ENCODE measurements around the gene C2CD3. TPM values are rescaled to one million over a fixed set of nuclear protein-coding genes. Genes with fewer than 3 reads are reported as not detected.

Gene C2CD3
- total and polyA plus RNA-seq, 9 of the 15 experiments (the other 6 are each of a cell fraction or from before 2014, with no cell fraction given): 4.4 to 20.2 (median 15.4) TPM

DNA sequence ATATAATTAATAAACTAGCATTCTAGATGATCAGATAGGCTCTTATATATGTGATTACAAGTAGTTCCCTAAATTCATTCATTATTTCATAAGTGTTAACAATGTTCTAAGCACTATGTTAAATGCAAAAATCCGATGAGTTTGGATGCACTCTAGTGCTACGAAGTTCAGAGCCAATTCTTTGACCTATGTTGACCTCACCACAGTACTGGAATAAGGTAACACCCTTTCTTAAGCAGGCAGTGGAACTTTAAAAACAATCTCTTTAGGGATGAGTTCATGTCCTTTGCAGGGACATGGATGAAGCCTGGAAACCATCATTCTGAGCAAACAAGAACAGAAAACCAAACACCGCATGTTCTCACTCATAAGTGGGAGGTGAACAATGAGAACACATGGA, 93.6 kb downstream of the C2CD3 start:
- TF ChIP-seq NFIX (CRISPR knock-in tag; IDR thresholded peaks at IDR 0.05; ENCODE audit: low read depth): no peak
- TF ChIP-seq SMC3 (conservative IDR thresholded peaks at IDR 0.05; ENCODE audit: insufficient read depth, low read depth, low read length): no peak
- TF ChIP-seq POLR2H (tag; IDR thresholded peaks at IDR 0.05; ENCODE audit: low read depth): no peak
- TF ChIP-seq ETV6 (IDR thresholded peaks at IDR 0.05; ENCODE audit: borderline replicate concordance in 1 of 2, low read depth in 2 of 2, low read length in 1 of 2): no peak
- TF ChIP-seq ETV6 (CRISPR knock-in tag; IDR thresholded peaks at IDR 0.05; ENCODE audit: borderline replicate concordance): no peak
- no peak for TF ChIP-seq YY1 (IDR thresholded peaks at IDR 0.05; ENCODE audit: borderline replicate concordance in 1 of 3, control insufficient read depth in 1 of 3, extremely low read depth in 1 of 3, insufficient read depth in 3 of 3, insufficient read length in 1 of 3, insufficient replicate concordance in 2 of 3, low read depth in 1 of 3, low read length in 2 of 3)
- TF ChIP-seq MNT (conservative IDR thresholded peaks at IDR 0.05): no peak
- TF ChIP-seq, protein P1, sequence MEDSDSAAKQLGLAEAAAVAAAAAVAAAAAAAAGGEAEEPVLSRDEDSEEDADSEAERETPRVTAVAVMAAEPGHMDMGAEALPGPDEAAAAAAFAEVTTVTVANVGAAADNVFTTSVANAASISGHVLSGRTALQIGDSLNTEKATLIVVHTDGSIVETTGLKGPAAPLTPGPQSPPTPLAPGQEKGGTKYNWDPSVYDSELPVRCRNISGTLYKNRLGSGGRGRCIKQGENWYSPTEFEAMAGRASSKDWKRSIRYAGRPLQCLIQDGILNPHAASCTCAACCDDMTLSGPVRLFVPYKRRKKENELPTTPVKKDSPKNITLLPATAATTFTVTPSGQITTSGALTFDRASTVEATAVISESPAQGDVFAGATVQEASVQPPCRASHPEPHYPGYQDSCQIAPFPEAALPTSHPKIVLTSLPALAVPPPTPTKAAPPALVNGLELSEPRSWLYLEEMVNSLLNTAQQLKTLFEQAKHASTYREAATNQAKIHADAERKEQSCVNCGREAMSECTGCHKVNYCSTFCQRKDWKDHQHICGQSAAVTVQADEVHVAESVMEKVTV (CRISPR knock-in tag; IDR thresholded peaks at IDR 0.05): no peak
- no peak for TF ChIP-seq JUND (IDR thresholded peaks at IDR 0.05; ENCODE audit: borderline replicate concordance, low read depth, low read length)
- no peak for TF ChIP-seq JUND (tag; IDR thresholded peaks at IDR 0.05; ENCODE audit: borderline replicate concordance, low read depth, low read length)
- TF ChIP-seq BRCA1 (IDR thresholded peaks at IDR 0.05): no peak
- no peak for TF ChIP-seq BRCA1 (CRISPR knock-in tag; IDR thresholded peaks at IDR 0.05)
- no peak for TF ChIP-seq MTA1 (IDR thresholded peaks at IDR 0.05; ENCODE audit: borderline replicate concordance)
- TF ChIP-seq MCM2 (IDR thresholded peaks at IDR 0.05; ENCODE audit: low read depth): no peak
- H3K4me1 ChIP-seq (replicated peaks in 1 of 2; ENCODE audit: control insufficient read depth in 2 of 2, insufficient read depth in 2 of 2, low read length in 2 of 2): no peaks in the 10 kb centered on the region
- no peaks in the 10 kb centered on the region for H3K9me3 ChIP-seq (replicated peaks; ENCODE audit: control insufficient read depth, insufficient read depth, low read depth, low read length)
- FAIRE-seq (no peak), DNase-seq (ENCODE audit: extremely low read depth in 1 of 4, low spot score in 3 of 4) (no peak), ATAC-seq (no peak)
- H3K36me3 ChIP-seq (ENCODE audit: control insufficient read depth, insufficient read depth, low read length): peaks cover 34% of the 10 kb centered on the region; the same call in 2 of the 3 replicates
- no peaks in the 10 kb centered on the region for H3K79me2 ChIP-seq (ENCODE audit: control insufficient read depth, insufficient read depth, low read length)
- 60% methylated on average over 3 of the region's 3 CpGs for WGBS (ENCODE audit: insufficient coverage, low coverage, missing lambda C conversion rate)
- intact Hi-C loops (cut with micrococcal nuclease) (no loop called here), in situ Hi-C loops (cut with MboI) (no loop called here)
- H2AFZ ChIP-seq (ENCODE audit: low read depth, low read length): no peak overlapping the region
- H4K20me1 ChIP-seq (replicated peaks; ENCODE audit: control insufficient read depth, insufficient read depth, low read length): no peaks in the 10 kb centered on the region
- no peak overlapping the region for H3K4me3 ChIP-seq
- CTCF ChIA-PET (ENCODE audit: low intra/inter-chr PET ratio): no interaction called here
- no peak overlapping the region for H3K4me2 ChIP-seq (ENCODE audit: insufficient read depth, low read length)
- H3K9me1 ChIP-seq (ENCODE audit: control insufficient read depth, insufficient read depth, low read length): no peaks in the 10 kb centered on the region
- no peak overlapping the region for H3K27ac ChIP-seq (ENCODE audit: extremely low read depth, low read depth, low read length)
- no peaks in the 10 kb centered on the region for H3K27me3 ChIP-seq (ENCODE audit: control insufficient read depth in 2 of 2, insufficient read depth in 2 of 2, low read length in 2 of 2)
- POLR2A ChIA-PET: no interaction called here
- H3K9ac ChIP-seq (ENCODE audit: insufficient read depth in 1 of 2, low read depth in 2 of 2, low read length in 2 of 2): no peak overlapping the region
- BruUV-seq (replicated peaks): no TSS peak
